H9 (cell line): Measurements from ENCODE around the gene PTPRN2. TPM values are rescaled to one million over a fixed set of nuclear protein-coding genes. Genes with fewer than 3 reads are reported as not detected.

ENCODE experiments used
- DNase-seq: peaks from one replicate; pipeline ENCODE4 v3.0.0-alpha.2; 2017
- H2AFZ ChIP-seq: one replicate; pipeline ENCODE4 v1.6.1; 2013; ENCODE audit warnings: mild to moderate bottlenecking, low read length, control low read depth, moderate library complexity
- H2AK5ac ChIP-seq: 2 replicates; pipeline ENCODE4 v1.6.1; 2013; ENCODE audit warnings: low read length, control low read depth, mixed read lengths; ENCODE audit not compliant: insufficient read length
- H2BK120ac ChIP-seq: one replicate; pipeline ENCODE4 v1.6.1; 2013; ENCODE audit warnings: low read depth, mild to moderate bottlenecking, low read length, control low read depth, inconsistent platforms; ENCODE audit not compliant: poor library complexity, severe bottlenecking
- H2BK12ac ChIP-seq: 2 replicates; pipeline ENCODE4 v1.6.1; 2013; ENCODE audit warnings: low read length, control low read depth, mixed read lengths, low read depth; ENCODE audit not compliant: insufficient read length
- H2BK15ac ChIP-seq: 2 replicates; pipeline ENCODE4 v1.6.1; 2013; ENCODE audit warnings: low read depth, low read length, control low read depth
- H2BK20ac ChIP-seq: one replicate; pipeline ENCODE4 v1.6.1; 2013; ENCODE audit warnings: low read depth, mild to moderate bottlenecking, low read length, control low read depth, inconsistent platforms; ENCODE audit not compliant: poor library complexity, severe bottlenecking
- H2BK5ac ChIP-seq: 2 replicates; pipeline ENCODE4 v1.6.1; 2013; ENCODE audit warnings: low read length, control low read depth, mixed read lengths; ENCODE audit not compliant: insufficient read length
- H3K14ac ChIP-seq: 2 replicates; pipeline ENCODE4 v1.6.1; 2013; ENCODE audit warnings: low read length, control low read depth; ENCODE audit not compliant: insufficient read depth
- H3K18ac ChIP-seq: 2 replicates; pipeline ENCODE4 v1.6.1; 2013; ENCODE audit warnings: low read depth, mild to moderate bottlenecking, mixed read lengths, low read length, control low read depth; ENCODE audit not compliant: insufficient read length
- H3K23ac ChIP-seq: 2 replicates; pipeline ENCODE4 v1.6.1; 2013; ENCODE audit warnings: low read length, control low read depth, mixed read lengths, low read depth; ENCODE audit not compliant: insufficient read length
- H3K23me2 ChIP-seq: 2 replicates; pipeline ENCODE4 v1.6.1; 2013; ENCODE audit warnings: low read depth, mild to moderate bottlenecking, mixed read lengths, low read length, control low read depth; ENCODE audit not compliant: insufficient read length, poor library complexity, severe bottlenecking
- H3K27ac ChIP-seq: 2 replicates; pipeline ENCODE4 v1.5.1; 2013; ENCODE audit warnings: low read length, control low read depth, mixed read lengths, low read depth; ENCODE audit not compliant: insufficient read length
- H3K27me3 ChIP-seq: 2 replicates; pipeline ENCODE4 v1.6.1; 2013; ENCODE audit warnings: low read length, control low read depth, inconsistent platforms; ENCODE audit not compliant: insufficient read depth
- H3K4ac ChIP-seq: 2 replicates; pipeline ENCODE4 v1.6.1; 2013; ENCODE audit warnings: low read depth, mild to moderate bottlenecking, control low read depth, inconsistent platforms, low read length, moderate library complexity
- H3K4me1 ChIP-seq: 2 replicates; pipeline ENCODE4 v1.6.1; 2013; ENCODE audit warnings: low read length, control low read depth, inconsistent platforms; ENCODE audit not compliant: insufficient read depth
- H3K4me2 ChIP-seq: 2 replicates; pipeline ENCODE4 v1.6.1; 2013; ENCODE audit warnings: low read length, control low read depth, mixed read lengths; ENCODE audit not compliant: insufficient read length, insufficient read depth
- H3K56ac ChIP-seq: 2 replicates; pipeline ENCODE4 v1.6.1; 2013; ENCODE audit warnings: low read depth, mild to moderate bottlenecking, mixed read lengths, low read length, control low read depth; ENCODE audit not compliant: insufficient read length
- H3K79me1 ChIP-seq: 2 replicates; pipeline ENCODE4 v1.6.1; 2013; ENCODE audit warnings: low read depth, mild to moderate bottlenecking, moderate library complexity, low read length, control low read depth, inconsistent platforms; ENCODE audit not compliant: insufficient read depth, poor library complexity, severe bottlenecking
- H3K79me2 ChIP-seq: 2 replicates; pipeline ENCODE4 v1.6.1; 2013; ENCODE audit warnings: low read length, control low read depth, inconsistent platforms; ENCODE audit not compliant: insufficient read depth
- H3K9ac ChIP-seq: 2 replicates; pipeline ENCODE4 v1.6.1; 2013; ENCODE audit warnings: low read length, control low read depth, mixed read lengths; ENCODE audit not compliant: insufficient read length; ENCODE audit errors: extremely low read depth
- H3K9me3 ChIP-seq: one replicate; pipeline ENCODE4 v1.6.1; 2013; ENCODE audit warnings: low read depth, low read length, inconsistent platforms; ENCODE audit not compliant: control insufficient read depth
- H3T11ph ChIP-seq: one replicate; pipeline ENCODE4 v1.6.1; 2013; ENCODE audit warnings: mild to moderate bottlenecking, low read length, control low read depth, inconsistent platforms
- H4K20me1 ChIP-seq: one replicate; pipeline ENCODE4 v1.6.1; 2013; ENCODE audit not compliant: control insufficient read depth, insufficient read length, insufficient read depth
- H4K5ac ChIP-seq: 2 replicates; pipeline ENCODE4 v1.6.1; 2013; ENCODE audit warnings: low read depth, mild to moderate bottlenecking, mixed read lengths, low read length, control low read depth; ENCODE audit not compliant: insufficient read length
- H4K8ac ChIP-seq: replicated peaks from 2 replicates; pipeline ENCODE4 v1.6.1; 2013; ENCODE audit warnings: low read length, control low read depth, mixed read lengths, low read depth; ENCODE audit not compliant: insufficient read length
- H4K91ac ChIP-seq: 2 replicates; pipeline ENCODE4 v1.6.1; 2013; ENCODE audit warnings: low read depth, mild to moderate bottlenecking, moderate library complexity, mixed read lengths, low read length, control low read depth; ENCODE audit not compliant: insufficient read length
- H3K27ac Mint-ChIP-seq, 3 experiments: 2 replicates in 2 of 3; 3 replicates in 1 of 3; pipeline ENCODE4 v1.8.0; 2020 to 2021; ENCODE audit warnings: mixed read lengths in 3 of 3, mild to moderate bottlenecking in 1 of 3, moderate library complexity in 1 of 3
- H3K27me3 Mint-ChIP-seq: 2 replicates; pipeline ENCODE4 v1.8.0; 2021; ENCODE audit warnings: low read depth, mild to moderate bottlenecking, moderate library complexity, mixed read lengths
- H3K36me3 Mint-ChIP-seq, 3 experiments: 2 replicates in 2 of 3; 3 replicates in 1 of 3; pipeline ENCODE4 v1.8.0; 2020 to 2021; ENCODE audit warnings: low read depth in 3 of 3, mixed read lengths in 3 of 3; ENCODE audit not compliant: insufficient read depth in 1 of 3
- H3K4me1 Mint-ChIP-seq, 2 experiments: 2 replicates each; pipeline ENCODE4 v1.8.0; 2020; ENCODE audit warnings: mixed read lengths in 2 of 2
- H3K4me3 Mint-ChIP-seq, 2 experiments: 2 replicates in 1 of 2; 3 replicates in 1 of 2; pipeline ENCODE4 v1.8.0; 2020 to 2021; ENCODE audit warnings: mild to moderate bottlenecking in 2 of 2, mixed read lengths in 2 of 2, moderate library complexity in 1 of 2
- H3K9me3 Mint-ChIP-seq, 2 experiments: 2 replicates in 1 of 2; 3 replicates in 1 of 2; pipeline ENCODE4 v1.8.0; 2020; ENCODE audit warnings: mild to moderate bottlenecking in 2 of 2, mixed read lengths in 2 of 2, moderate library complexity in 1 of 2
- CTCF ChIP-seq: fragments of 200-600 bp; sonication (generic); conservative IDR thresholded peaks from 3 replicates; pipeline ENCODE4 v1.8.0; 2021; ENCODE audit warnings: antibody characterized with exemption, mild to moderate bottlenecking
- WGBS: extraction: QIAGEN DNeasy Blood & Tissue Kit; methylation state at CpG from one replicate; pipeline ENCODE4 v1.1.7; 2013; ENCODE audit warnings: missing lambda C conversion rate, low lambda C conversion rate, mixed read lengths; ENCODE audit not compliant: insufficient read length; ENCODE audit errors: extremely low coverage; 5-methylcytosine and 5-hydroxymethylcytosine counted together
- total RNA-seq: library from RNA; stranded (reverse); gene quantifications from 2 replicates; pipeline ENCODE4 v1.2.1, GENCODE V29; 2021

The PTPRN2 gene
- total RNA-seq, 1 experiment from 2014 or later, result 5.2 TPM

GRCh38 chr7:158555034-158555520 lies 32.5 kb downstream of the PTPRN2 start:
- no peak overlapping the region; the same call in 1 of the 2 replicates for H3K14ac ChIP-seq
- peak overlapping the region in 1 of 3 experiments; percentile 28; a peak in 1 of 7 replicates for H3K27ac Mint-ChIP-seq
- no peaks in the 10 kb centered on the region for H3K9me3 ChIP-seq
- H3K79me1 ChIP-seq, result no peaks in the 10 kb centered on the region
- no peak overlapping the region for H2BK5ac ChIP-seq
- no peak overlapping the region for H2BK120ac ChIP-seq
- H4K5ac ChIP-seq, result no peak overlapping the region
- peaks cover 0 to 6% of the 10 kb centered on the region in 2 experiments; a peak in 2 of 5 replicates for H3K9me3 Mint-ChIP-seq
- H2BK12ac ChIP-seq, result no peak overlapping the region
- H4K20me1 ChIP-seq, result no peaks in the 10 kb centered on the region
- no peak overlapping the region for H3K27ac ChIP-seq
- H3K27me3 Mint-ChIP-seq, result peaks cover 26% of the 10 kb centered on the region
- no peak for DNase-seq
- no peaks in the 10 kb centered on the region for H3K23me2 ChIP-seq
- H2BK20ac ChIP-seq, result no peak overlapping the region
- H3K23ac ChIP-seq, result no peak overlapping the region
- H3K56ac ChIP-seq, result no peak overlapping the region
- H3K4me1 Mint-ChIP-seq, result peaks cover 16 to 22% of the 10 kb centered on the region in 2 experiments
- no peak overlapping the region for H3K18ac ChIP-seq
- no peak overlapping the region for H4K91ac ChIP-seq
- H2BK15ac ChIP-seq, result no peak overlapping the region
- peaks cover 3% of the 10 kb centered on the region; the same call in 1 of the 2 replicates for H3K4me1 ChIP-seq
- no peak overlapping the region for H3T11ph ChIP-seq
- TF ChIP-seq CTCF, result no peak
- H3K9ac ChIP-seq, result no peak overlapping the region
- H3K79me2 ChIP-seq, result no peaks in the 10 kb centered on the region
- no peak overlapping the region for H3K4me2 ChIP-seq
- no CpG with 5 or more reads among the region's 18 CpGs for WGBS
- H2AFZ ChIP-seq, result no peak overlapping the region
- no peak overlapping the region for H3K4me3 Mint-ChIP-seq
- no peak overlapping the region for H2AK5ac ChIP-seq
- H3K36me3 Mint-ChIP-seq, result peaks cover 0 to 8% (median 0%) of the 10 kb centered on the region in 3 experiments; a peak in 3 of 7 replicates
- no peak overlapping the region for H4K8ac ChIP-seq
- no peaks in the 10 kb centered on the region for H3K27me3 ChIP-seq
- H3K4ac ChIP-seq, result no peak overlapping the region
